Activated CD4-positive, alpha-beta T cell treated with anti-CD3 and anti-CD28 coated beads for 48 hours (primary cell): ENCODE measurements around the gene CERK.

Experiments used
- DNase-seq: peaks from one replicate; pipeline ENCODE4 v3.0.0-alpha.2; 2020

CERK gene

DNA sequence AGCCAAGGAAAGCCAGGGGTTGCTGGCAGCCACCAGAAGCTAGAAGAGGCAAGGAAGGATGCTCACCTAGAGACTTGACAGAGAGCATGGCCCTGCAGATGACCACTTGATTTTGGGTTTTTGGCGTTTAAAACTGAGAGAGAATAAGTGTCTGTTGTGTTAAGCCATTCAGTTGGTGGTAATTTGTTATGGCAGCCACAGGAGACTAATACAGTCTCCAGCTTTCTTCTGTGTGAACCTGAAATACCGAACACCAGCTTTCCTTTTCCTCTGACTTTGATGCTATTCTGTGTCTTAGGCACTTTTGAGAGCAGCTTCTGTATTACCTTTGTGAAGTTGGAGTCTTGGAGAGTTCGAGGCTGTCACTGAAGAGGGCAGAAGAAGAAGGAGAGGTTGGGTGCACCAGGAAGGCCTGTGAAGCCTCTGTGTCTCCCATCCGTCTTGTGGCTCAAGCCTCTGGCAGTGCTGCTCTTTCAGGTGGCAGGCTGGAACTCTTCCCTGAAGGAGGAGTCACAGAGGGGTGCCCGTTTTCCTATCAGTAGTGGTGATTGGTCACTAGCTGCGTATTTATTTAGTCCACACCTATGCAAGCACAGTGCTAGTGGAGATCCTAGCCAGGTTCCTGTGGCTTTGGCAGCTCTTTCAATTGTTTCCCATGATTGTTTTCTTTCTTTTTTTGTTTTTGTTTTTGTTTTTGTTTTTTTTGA, 26.9 kb upstream of the CERK start:
- DNase-seq, result no peak

DNA sequence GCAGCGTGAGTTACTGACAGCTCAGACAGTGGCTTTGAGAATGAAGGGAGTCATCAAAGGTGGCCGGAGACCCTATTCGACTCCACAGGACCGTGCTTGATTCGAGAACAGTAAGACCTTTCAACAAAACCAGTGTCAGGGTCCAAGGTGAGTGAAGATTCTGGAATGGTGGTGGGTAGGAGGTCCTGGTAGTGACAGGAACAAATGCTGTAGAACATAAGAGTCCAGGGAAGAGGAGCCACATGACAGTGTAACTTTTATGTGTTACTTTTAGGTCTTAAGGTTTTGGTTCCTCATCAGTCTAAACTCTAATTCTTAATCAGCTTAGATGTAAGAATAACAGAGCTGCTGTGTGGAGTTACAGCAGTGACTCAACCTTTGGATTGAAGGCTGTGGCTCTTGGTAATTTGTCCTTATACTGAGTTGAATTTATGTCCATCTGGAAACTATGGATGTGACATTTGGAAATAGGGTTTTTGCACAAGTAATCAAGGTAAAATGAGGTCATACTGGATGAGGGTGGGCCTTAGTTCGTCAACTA, 26.2 kb upstream of the CERK start:
- no peak for DNase-seq

DNA sequence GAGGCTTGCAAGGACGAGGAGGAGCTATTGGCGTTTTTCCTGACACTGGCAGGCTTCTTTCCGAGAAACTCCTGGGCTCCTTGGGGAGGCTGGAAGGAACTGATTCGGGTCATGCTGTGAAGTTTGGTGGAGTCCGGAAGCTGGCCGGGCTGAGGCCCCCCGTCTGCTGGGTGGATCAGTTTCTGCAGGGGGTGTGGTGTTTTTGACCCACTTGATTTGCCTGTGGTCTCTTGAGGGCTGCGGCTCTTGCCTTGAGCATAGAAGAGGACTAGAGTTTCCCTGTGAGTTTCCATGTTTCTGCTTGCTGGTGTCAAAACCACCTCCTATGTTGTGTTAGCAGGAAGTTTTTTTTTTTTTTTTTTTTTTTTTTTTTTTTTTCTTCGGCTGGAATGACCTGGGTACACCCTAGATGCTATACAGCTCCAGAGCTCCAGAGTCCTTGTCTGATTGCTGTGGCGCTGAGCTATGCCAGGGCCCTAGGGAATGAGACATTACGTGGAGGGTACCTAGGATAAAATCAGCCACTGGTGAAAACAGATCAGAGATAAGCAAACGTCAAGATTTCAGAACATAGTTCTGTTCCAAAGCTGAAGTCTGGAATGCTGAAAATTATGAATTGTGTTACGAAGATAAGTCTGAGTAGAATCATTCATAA, 25.1 kb upstream of the CERK start:
- DNase-seq, result peak; percentile 24

DNA sequence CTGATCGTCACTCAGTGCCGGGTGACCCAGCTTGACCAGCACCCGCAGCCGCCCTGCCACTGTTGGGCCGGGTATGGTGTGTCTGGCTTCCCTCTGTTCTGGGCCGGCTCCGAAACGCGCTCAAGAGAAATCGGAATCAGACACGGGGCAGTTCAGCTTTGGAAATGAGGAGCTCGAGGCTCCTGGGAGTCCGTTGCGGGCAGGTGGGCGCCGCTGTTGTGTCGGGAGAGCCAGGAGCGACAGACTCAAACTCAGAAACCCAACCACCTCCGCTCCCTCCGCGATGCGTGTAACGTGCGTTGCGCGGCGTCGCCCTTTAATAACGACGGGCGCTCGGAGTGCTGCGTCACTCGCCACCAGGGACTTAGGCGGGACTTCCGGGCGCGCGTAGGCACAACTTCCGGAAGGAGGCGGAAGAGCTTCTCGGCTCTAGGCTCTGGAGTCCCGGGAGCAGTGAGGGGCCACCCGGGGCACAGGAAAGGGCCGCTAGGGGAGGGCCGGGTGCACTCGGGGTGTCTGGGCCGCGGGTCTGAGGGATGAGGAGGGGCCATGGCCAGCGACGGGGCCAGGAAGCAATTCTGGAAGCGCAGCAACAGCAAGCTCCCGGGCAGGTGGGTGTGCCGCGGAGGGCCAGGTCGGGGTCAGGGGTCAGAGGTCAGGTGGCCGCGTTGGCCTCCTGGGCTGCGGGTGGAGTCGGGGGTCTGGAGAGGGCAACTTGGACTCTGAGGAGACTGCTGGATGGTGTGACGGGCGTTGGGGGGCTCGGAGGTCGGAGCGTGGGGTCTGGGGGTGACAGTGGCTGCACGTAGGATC, 24.4 kb upstream of the CERK start, which contains the start of gene TBC1D22A:
Gene TBC1D22A, plus strand, starts transcription at position 413 of the 813 bp plus-strand sequence. Its CDS starts 137 bp downstream, at position 550.
- peak; percentile 97 for DNase-seq

DNA sequence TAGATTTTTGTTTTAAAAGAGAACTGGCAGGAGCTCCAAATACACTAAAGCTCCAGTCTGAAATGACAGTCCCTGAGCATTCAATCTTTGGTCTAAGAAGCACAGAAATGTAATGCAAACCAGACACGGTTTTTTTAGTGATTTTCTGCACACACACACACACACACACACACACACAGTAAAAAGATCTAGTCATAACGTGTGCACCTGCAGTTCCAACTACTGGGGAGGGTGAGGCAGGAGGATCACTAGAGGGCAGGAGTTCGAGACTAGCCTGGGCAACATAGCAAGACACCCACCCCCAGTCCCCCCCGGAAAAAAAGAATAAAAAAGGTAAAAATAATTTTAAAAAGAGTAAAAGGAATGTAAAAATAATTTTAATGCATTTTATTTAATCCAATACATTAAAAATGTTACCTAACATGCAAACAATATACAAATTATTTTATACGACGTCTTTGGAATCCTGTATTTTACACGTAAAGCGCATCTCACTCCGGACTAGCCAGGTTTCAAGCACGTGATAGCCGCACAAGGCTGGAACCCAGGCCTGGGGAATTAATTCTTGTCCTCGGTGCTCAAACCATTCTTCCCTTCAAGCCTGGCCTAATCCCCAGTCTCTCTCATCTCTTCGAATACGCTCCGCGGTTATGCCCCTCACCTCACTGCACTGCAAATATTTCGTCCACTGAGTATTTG, 23.6 kb upstream of the CERK start:
- peak; percentile 42 for DNase-seq

DNA sequence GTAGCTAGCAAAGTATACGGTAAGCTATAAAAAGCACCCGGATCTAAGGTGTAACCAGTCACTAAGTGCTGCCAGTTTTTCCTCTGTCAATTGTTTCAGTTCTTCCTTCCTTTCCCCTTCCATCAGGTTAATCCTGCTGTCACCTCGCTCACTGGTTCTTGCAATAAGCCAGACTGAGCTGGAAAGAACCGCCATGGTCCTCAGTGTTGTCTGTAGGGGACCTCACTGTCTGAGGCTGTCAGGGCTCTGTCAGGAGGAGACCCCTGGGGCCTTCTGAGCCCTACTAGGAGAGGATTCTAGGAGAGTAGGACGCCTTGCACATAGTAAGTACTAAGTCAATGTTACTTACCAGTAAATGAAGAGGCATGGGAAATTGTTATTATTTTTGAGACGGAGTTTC, 23.0 kb upstream of the CERK start:
- DNase-seq, result no peak

DNA sequence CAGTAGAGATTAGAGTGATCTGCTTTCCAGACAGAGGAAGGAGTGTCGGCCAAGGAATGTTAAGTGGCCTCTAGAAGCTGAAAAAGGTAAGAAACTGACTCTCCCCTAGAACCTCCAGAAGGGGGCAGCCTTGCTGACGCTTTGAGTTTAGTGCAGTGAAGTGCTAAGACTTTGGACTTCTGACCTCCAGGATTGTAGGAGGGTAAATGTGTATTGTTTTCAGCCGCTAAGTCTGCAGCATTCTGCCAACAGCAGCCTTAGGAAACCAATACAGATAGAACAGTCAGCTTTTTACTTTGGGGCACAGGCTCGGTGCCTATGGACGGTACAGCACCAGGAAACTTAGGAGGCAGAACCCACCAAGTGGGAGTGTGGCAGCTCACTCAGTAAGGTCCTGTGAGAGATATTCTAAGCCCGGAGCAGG, 20.8 kb upstream of the CERK start:
- DNase-seq, result peak; percentile 64

DNA sequence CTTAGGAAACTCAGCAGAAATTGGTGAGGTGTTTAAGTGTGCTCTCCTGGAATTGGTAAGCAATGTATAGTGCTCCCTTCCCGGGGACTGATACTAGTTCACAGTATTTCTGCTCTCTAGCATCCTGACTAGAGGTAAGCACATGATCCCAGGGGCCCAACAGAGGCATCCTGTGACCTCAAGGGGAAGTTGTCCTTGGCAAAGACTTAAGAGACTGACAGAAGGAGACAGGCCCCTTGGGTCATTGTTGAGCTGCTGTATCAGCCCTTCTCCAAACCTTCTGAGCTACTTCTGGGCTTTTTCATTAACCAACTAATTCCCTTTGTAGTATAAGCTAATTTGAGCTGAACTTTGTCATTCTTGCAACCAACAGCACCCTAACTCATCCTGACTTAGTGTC, 20.1 kb upstream of the CERK start:
- DNase-seq, result no peak

DNA sequence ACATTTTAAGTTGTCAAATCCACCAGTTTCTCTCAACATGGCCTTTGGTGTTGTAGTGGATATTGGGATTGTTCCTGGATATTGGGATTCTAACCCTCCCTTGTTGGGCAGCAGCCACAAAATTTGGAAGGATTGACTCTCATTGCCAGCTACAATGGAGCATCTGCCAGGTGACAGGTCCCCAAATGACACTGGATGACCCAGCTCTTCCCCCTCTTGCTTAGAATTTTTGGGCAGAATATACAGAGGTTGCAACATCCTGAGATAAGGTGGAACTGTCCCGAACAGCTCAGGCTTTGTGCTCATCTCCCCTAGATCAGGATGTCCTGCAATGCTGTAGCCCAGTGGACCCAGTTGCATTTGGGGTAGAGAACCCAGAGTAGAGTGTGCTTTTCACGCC, 19.1 kb upstream of the CERK start:
- no peak for DNase-seq

DNA sequence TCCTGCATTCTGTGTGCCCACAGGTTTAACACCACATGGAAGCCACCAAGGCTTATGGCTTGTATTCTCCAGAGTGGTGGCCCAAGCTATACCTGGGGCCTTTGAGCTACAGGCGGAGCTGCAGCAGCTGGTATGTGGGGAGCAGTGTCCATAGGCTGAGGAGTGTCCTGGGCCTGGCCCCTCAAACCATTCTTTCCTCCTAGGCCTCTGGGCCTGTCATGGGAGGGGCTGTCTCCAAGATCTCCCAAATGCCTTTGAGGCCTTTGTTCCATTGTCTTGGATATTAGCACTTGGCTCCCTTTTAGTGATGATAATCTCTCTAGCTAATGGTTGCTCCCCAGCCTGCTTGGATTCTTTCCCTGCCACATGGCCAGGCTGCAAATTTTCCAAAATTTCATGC, 18.0 kb upstream of the CERK start:
- DNase-seq, result no peak

DNA sequence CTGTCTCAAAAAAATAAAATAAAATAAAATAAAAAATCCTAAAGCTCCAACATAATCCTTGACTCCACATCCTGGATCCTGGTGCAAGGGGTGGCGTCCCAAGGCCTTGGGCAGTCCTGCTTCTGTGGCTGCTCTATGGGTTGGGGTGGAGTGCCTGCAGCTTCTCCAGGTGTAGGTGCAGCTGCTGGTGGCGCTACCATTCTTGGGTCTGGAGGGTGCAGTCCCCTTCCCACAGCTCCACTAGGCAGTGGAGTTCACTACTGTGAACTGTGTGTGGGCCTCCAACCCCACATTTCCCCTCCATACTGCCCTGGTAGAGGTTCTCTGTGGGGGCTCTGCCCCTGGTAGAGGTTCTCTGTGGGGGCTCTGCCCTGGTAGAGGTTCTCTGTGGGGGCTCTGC, 17.5 kb upstream of the CERK start:
- DNase-seq, result no peak

DNA sequence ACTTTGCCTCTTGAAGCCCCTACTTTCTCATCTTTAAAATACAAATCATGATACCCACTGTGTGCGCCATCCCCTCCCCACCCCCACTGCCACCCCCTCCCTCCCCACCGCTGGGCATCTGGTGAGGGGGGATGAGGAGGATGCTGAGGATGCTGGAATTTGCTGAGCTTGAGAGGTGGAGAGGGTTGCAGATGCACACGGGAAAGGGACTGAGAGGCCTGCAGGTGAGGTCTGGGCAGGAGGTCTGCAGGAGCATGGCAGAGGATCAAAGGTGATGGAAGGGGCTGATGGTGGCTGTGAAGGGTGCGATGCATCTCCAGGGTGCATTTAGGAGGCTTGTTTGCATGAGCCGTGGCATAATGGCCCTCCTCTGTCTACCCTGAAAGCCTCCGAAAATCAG, 16.8 kb upstream of the CERK start:
- no peak for DNase-seq

DNA sequence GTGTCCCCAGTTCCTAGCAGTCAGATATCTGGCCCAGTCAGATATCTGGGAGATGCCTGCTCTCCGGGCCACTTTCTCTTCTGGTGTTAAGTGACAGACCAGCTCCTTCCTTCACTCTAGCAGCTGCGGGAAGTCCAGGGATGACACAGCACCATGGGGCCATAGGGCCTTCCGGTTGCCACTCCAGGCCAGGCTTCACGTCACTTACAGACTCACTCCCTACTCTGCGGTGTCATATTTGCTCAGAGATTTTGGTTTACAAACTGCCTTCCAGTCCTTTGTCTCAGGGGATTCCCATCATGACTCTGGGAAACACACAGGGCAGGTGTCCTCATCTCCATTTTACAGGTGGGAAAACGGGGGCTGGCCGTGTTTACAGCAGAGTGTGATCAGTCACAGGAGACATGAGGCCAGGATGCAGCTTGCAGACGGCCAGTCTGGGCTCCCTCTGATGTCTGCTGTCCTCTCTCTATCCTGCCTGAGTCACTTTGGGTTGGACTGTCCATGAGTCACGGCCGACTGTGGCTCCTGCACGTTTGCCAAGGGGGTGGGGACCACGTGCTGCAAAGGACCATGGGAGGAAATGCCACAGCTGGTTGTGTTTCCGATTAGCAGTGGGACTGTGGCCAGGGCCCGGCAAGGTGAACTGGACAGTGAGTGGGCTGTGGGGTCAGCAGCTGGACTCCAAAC, 16.2 kb upstream of the CERK start:
- DNase-seq, result peak; percentile 55

DNA sequence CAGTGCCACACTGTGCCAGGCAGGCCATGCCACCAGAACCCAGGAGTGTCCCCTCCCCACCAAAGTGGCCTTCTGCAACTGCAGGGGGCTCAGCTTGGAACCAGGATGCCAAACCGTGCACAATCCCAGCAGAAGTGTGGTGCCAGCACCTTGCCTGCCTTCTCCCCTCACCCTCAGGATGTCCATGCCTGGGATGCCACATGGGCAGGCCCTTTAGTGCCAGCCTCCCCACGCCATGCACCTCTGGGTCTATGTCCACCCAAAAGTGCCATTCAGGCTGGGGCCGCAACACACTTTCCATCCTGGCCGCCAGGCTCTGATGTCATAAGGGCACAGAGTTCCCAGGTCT, 15.7 kb upstream of the CERK start:
- no peak for DNase-seq

DNA sequence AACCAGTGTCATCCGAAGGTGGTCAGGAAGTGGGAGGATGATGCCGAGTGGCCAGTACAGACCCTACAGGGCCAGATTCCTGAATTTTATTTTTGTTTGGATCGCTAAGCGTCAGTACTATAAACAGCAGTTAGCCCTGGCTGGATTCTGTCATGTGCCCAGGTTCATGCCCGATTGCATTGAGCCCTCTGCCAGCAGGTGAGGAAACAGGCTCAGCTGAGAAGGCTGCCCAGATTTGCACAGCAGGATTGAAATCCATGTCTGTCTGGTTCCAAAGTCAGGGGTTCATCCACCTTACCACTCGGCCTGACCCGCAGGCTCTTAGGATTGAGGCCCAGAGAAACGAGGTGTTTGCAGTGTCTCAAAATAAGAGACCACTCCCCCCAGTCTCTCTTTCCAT, 15.3 kb upstream of the CERK start:
- no peak for DNase-seq

DNA sequence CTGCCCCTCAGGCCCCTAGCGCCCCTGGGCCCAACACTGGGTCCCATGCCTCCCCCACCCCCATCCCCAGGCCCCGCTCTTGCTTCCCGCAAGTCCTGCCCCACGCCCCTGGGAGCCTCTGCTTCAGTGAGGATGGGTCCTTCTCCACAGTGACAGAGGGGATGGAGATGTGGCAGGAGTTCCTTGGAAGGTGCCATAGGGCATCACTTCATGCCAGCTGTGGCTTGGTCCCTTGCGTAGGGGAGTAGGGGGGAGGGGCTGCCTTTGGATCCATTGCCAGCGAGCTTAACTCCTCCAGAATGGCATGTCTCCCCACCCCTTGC, 14.9 kb upstream of the CERK start:
- DNase-seq, result no peak

DNA sequence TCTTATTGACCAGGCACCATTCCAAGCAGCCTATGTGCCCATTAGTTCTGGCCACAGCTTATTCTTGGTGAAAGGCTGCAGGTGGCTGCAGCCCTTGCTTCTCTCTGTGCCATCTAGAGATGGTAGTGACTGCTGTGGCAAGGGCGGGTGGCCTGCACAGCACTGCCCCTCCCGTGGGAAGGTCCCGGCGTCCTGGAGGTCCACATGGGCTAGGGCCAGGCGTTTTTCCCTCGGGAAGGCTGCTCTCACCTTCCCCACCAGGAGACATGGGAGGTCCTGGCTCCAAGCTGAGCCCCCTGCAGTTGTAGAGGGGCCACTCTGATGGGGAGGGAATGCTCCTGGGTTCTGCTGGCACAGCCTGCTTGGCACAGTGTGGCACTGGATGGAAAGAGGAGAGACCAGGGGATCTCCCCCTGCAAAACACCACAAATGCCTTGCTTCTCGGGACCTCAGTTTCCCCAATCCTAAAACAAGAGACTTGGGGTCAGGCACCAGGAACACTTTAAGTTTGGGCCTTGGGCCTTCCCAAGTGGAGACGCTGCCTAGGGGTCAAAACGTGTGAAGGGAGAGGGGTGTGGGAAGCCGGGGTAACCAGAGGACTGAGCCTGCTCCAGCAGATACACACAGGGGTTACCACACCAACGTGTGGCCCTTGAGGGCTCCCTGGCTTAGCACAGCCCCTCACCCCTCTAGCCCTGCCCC, 14.4 kb upstream of the CERK start:
- DNase-seq, result no peak

DNA sequence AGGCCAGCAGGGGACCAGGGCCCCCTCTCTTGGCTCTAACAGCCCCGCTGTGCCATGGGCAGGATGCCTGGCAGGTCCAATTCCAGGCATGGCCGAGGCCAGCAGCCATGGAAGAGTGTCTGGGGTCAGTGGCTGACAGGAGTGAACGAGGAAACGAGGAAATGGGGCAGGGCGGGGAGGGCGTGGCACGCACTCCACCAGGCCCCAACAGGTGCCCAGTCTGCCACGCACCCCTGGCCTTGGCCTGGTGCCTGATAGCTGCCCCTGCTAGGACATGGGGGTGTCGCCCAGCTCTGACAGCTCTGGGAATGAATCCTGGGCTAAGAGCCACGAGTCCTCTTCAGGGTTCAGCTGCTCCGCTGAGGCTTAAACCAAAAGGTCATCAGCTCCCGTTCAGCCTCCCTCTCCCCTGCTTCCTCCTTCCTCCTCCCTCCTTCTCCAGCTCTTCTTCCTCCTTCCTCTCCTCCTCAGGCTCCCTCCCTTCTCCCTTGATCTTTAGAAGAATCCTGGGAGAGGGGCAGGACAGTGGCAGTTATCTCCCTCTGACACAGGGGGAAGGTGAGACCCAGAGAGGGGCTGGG, 12.9 kb upstream of the CERK start:
- DNase-seq, result no peak

DNA sequence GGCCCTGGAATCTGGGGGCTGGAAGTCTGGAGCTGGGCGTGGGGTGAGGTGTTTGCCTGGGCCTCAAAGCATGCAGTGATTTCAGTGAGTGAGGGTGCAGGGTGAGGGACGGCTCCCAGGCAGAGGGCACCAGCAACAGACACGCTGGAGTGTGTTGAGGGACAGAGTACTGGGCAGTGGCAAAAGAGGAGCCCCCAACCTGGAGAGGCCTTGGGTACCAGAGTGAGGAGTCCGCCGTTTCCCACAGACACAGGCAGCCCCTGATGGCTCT, 12.4 kb upstream of the CERK start:
- no peak for DNase-seq

DNA sequence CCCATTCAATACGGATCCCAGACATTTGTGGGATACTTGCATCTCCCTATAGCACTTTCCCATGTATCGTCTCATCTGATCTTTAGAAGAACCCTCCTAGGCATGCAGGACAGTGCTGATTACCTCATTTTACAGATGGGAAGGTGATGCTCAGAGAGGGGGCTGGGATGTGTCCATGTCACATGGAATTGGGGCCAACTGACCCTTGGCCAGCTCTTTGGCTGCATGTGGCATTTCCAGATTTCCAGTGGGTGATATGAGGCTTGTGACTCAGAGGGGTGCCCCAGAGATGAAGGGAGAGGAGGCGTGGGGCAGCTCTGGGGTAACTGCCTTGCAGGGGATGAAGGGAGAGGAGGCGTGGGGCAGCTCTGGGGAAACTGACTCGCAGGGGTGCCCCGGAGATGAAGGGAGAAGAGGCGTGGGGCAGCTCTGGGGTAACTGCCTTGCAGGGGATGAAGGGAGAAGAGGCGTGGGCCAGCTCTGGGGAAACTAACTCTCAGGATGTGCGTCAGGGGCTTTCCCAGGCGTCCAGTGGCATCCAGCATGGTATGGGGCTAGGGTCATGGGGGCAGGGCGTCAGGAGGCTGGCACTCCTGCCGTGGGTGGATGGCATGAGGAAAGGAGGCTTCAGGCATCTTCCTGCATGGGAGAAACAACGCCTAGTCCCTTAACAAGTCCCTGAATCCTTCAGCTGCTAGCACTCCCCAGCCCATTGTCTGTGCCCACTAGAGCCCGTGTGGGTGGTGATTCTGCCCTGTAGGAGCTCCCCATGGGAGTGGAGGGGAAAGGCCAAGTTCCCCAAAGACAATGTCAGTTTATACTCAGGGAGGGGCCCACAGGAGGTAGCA, 11.9 kb upstream of the CERK start:
- peak; percentile 31 for DNase-seq
